Liver (tissue), 9 donors: ENCODE measurements around the gene RTL1. TPM values are rescaled to one million over a fixed set of nuclear protein-coding genes. Genes with fewer than 3 reads are reported as not detected.

Source experiments
- DNase-seq: peaks from one replicate; pipeline ENCODE4 v3.0.0-alpha.2; 2017; ENCODE audit warnings: low spot score
- H3K27ac ChIP-seq, 2 donors: one replicate each; pipeline ENCODE4 v1.7.0; 2013; ENCODE audit warnings: inconsistent platforms in 2 of 2, low read length in 2 of 2, control low read depth in 1 of 2, low read depth in 1 of 2, mild to moderate bottlenecking in 1 of 2
- H3K27me3 ChIP-seq, 4 donors: one replicate each; pipeline versions ENCODE4 v1.6.1 to v1.7.0; 2013; ENCODE audit warnings: low read length in 3 of 4, inconsistent platforms in 1 of 4, mild to moderate bottlenecking in 1 of 4, moderate library complexity in 1 of 4; ENCODE audit not compliant: control insufficient read depth in 4 of 4, insufficient read depth in 4 of 4
- H3K36me3 ChIP-seq, 4 donors: one replicate each; pipeline versions ENCODE4 v1.6.1 to v1.7.0; 2013; ENCODE audit warnings: low read length in 3 of 4, mild to moderate bottlenecking in 3 of 4, low read depth in 1 of 4, moderate library complexity in 1 of 4; ENCODE audit not compliant: control insufficient read depth in 4 of 4, insufficient read depth in 3 of 4
- H3K4me1 ChIP-seq, 4 donors: one replicate each; pipeline versions ENCODE4 v1.6.1 to v1.7.0; 2013; ENCODE audit warnings: low read length in 3 of 4, mild to moderate bottlenecking in 3 of 4, moderate library complexity in 1 of 4; ENCODE audit not compliant: control insufficient read depth in 4 of 4, insufficient read depth in 4 of 4
- H3K4me3 ChIP-seq, 3 donors: one replicate each; pipeline versions ENCODE4 v1.6.1 to v1.7.0; 2013; ENCODE audit warnings: low read length in 3 of 3, control low read depth in 1 of 3, low read depth in 1 of 3, mild to moderate bottlenecking in 1 of 3
- H3K9ac ChIP-seq, 2 donors: one replicate each; pipeline ENCODE4 v1.7.0; 2013; ENCODE audit warnings: low read length in 2 of 2, mild to moderate bottlenecking in 2 of 2, moderate library complexity in 2 of 2, control low read depth in 1 of 2, low read depth in 1 of 2
- H3K9me3 ChIP-seq, 4 donors: one replicate each; pipeline versions ENCODE4 v1.6.1 to v1.7.0; 2013; ENCODE audit warnings: low read length in 3 of 4; ENCODE audit not compliant: control insufficient read depth in 4 of 4
- EGR1 ChIP-seq, 2 donors: IDR thresholded peaks; 2 replicates each; pipeline ENCODE4 v1.6.1; 2016 to 2018; ENCODE audit warnings: antibody characterized with exemption in 2 of 2, low read depth in 2 of 2
- FOXA1 ChIP-seq: IDR thresholded peaks from 2 replicates; pipeline ENCODE4 v1.6.1; 2016; ENCODE audit warnings: antibody characterized with exemption
- FOXA2 ChIP-seq: IDR thresholded peaks from 2 replicates; pipeline ENCODE4 v1.6.1; 2016; ENCODE audit warnings: antibody characterized with exemption
- GABPA ChIP-seq, 2 donors: IDR thresholded peaks in 1 of 2; conservative IDR thresholded peaks in 1 of 2; 2 replicates each; pipeline ENCODE4 v1.6.1; 2016; ENCODE audit warnings: antibody characterized with exemption in 2 of 2, mild to moderate bottlenecking in 1 of 2, moderate library complexity in 1 of 2
- HNF4A ChIP-seq, 2 donors: conservative IDR thresholded peaks; 2 replicates each; pipeline ENCODE4 v1.6.1; 2016; ENCODE audit warnings: antibody characterized with exemption in 2 of 2, mild to moderate bottlenecking in 2 of 2
- HNF4G ChIP-seq: IDR thresholded peaks from 2 replicates; pipeline ENCODE4 v1.6.1; 2016; ENCODE audit warnings: antibody characterized with exemption
- JUND ChIP-seq, 2 donors: IDR thresholded peaks; 2 replicates each; pipeline ENCODE4 v1.6.1; 2016; ENCODE audit warnings: antibody characterized with exemption in 2 of 2
- NR2F2 ChIP-seq: IDR thresholded peaks from 2 replicates; pipeline ENCODE4 v1.6.1; 2016; ENCODE audit warnings: antibody characterized with exemption
- RAD21 ChIP-seq, 2 donors: IDR thresholded peaks; 2 replicates each; pipeline ENCODE4 v1.6.1; 2016; ENCODE audit warnings: antibody characterized with exemption in 2 of 2, mild to moderate bottlenecking in 2 of 2
- REST ChIP-seq: IDR thresholded peaks from 2 replicates; pipeline ENCODE4 v1.6.1; 2016; ENCODE audit warnings: antibody characterized with exemption, mild to moderate bottlenecking
- RXRA ChIP-seq, 2 donors: IDR thresholded peaks; 2 replicates each; pipeline ENCODE4 v1.6.1; 2017 to 2018; ENCODE audit warnings: antibody characterized with exemption in 2 of 2, mild to moderate bottlenecking in 1 of 2
- SP1 ChIP-seq: IDR thresholded peaks from 2 replicates; pipeline ENCODE4 v1.6.1; 2018; ENCODE audit warnings: antibody characterized with exemption, mild to moderate bottlenecking
- TAF1 ChIP-seq: conservative IDR thresholded peaks from 2 replicates; pipeline ENCODE4 v1.6.1; 2016; ENCODE audit warnings: antibody characterized with exemption, mild to moderate bottlenecking
- ZBTB33 ChIP-seq: IDR thresholded peaks from 2 replicates; pipeline ENCODE4 v1.6.1; 2016; ENCODE audit warnings: antibody characterized with exemption
- WGBS: extraction: QIAGEN DNeasy Blood & Tissue Kit; methylation state at CpG from one replicate; pipeline ENCODE4 v1.1.7; 2013; 5-methylcytosine and 5-hydroxymethylcytosine counted together
- polyA plus RNA-seq, 2 donors: library from polyadenylated mRNA; stranded (reverse) in 1 of 2; unstranded in 1 of 2; fragments of 200-250 nt in 1 of 2; fragments of >200 nt in 1 of 2; fragmentation: Nextera tagmentation in 1 of 2; extraction: Ambion mirVana in 1 of 2; gene quantifications; one replicate each; pipeline versions ENCODE4 v1.2.1 to v1.2.3, GENCODE V29; 2013 to 2015
- total RNA-seq, 2 donors: library from RNA; depleted of rRNA; stranded (reverse); fragments of >200 nt; gene quantifications; one replicate each; pipeline ENCODE4 v1.2.3, GENCODE V29; 2014
- TF ChIP-seq, protein P1 (sequence below): IDR thresholded peaks from 2 replicates; pipeline ENCODE4 v1.6.1; 2016; ENCODE audit warnings: antibody characterized with exemption
- donor health status: healthy.
- donor health status: healthy.
- donor health status: healthy.
- donor health status: healthy.
- donor health status: healthy.

The RTL1 gene
- total and polyA plus RNA-seq, 4 donors: 0.04 to 0.05 TPM; not detected in 2

DNA sequence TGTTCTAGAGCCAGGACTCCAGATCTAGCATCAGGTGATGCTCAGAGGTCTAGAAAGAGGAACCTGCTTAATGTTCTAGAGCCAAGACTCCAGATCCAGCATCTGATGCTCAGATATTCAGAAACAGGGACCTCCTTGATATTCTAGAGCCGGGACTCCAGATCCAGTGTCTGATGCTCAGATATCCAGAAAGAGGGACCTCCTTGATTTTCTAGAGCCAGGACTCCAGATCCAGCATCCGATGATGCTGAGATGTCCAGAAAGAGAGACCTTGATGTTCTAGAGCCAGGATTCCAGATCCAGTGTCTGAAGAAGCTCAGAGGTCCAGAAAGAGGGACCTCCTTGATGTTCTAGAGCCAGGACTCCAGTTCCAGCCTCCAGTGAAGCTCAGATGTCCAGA lies 40.7 kb downstream of the RTL1 start:
- DNase-seq: no peak
- WGBS: 93% methylated on average over 2 of the region's 2 CpGs

GRCh38 chr14:100862277-100862676 lies 41.2 kb downstream of the RTL1 start:
- 60% methylated on average over 3 of the region's 3 CpGs for WGBS
- no peak overlapping the region for H3K9ac ChIP-seq
- no peak overlapping the region for H3K27ac ChIP-seq
- H3K36me3 ChIP-seq: no peaks in the 10 kb centered on the region
- H3K4me3 ChIP-seq: no peak overlapping the region
- no peaks in the 10 kb centered on the region for H3K9me3 ChIP-seq
- no peaks in the 10 kb centered on the region for H3K27me3 ChIP-seq
- TF ChIP-seq, protein P1, sequence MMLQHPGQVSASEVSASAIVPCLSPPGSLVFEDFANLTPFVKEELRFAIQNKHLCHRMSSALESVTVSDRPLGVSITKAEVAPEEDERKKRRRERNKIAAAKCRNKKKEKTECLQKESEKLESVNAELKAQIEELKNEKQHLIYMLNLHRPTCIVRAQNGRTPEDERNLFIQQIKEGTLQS: no peak
- no peak for TF ChIP-seq SP1
- TF ChIP-seq HNF4A (conservative IDR thresholded peaks at IDR 0.05): no peak
- TF ChIP-seq TAF1: no peak
- no peak for TF ChIP-seq RXRA (IDR thresholded peaks at IDR 0.05)
- no peak for TF ChIP-seq REST
- no peak for TF ChIP-seq ZBTB33
- TF ChIP-seq NR2F2: no peak
- no peak for TF ChIP-seq HNF4G
- no peak for TF ChIP-seq GABPA (IDR thresholded peaks at IDR 0.05 in 1 of 2, conservative IDR thresholded peaks at IDR 0.05 in 1 of 2)
- DNase-seq: no peak
- no peaks in the 10 kb centered on the region for H3K4me1 ChIP-seq

More for the DNA sequence above, 40.7 kb downstream of the RTL1 start:
- H3K4me3 ChIP-seq: no peak overlapping the region
- no peaks in the 10 kb centered on the region for H3K4me1 ChIP-seq
- no peaks in the 10 kb centered on the region for H3K27me3 ChIP-seq
- no peaks in the 10 kb centered on the region for H3K36me3 ChIP-seq
- H3K27ac ChIP-seq: no peak overlapping the region
- no peak overlapping the region for H3K9ac ChIP-seq
- no peaks in the 10 kb centered on the region for H3K9me3 ChIP-seq
- TF ChIP-seq ZBTB33 (no peak), JUND (IDR thresholded peaks at IDR 0.05) (no peak), FOXA2 (no peak), SP1 (no peak), EGR1 (IDR thresholded peaks at IDR 0.05; ENCODE audit: low read depth in 2 of 2) (no peak), RAD21 (IDR thresholded peaks at IDR 0.05) (no peak), FOXA1 (no peak)
